ENCODE data around the gene GPC5.
"Not testable (repeated sequence)": the region's sequence is repeated elsewhere in the genome, so short reads cannot be mapped to it uniquely, and the experiment has no call there.

GPC5 gene

GRCh38 chr13:92480387-92480786 is 1082.0 kb downstream of the GPC5 start:
- TF ChIP-seq CTCF (IDR thresholded peaks at IDR 0.05; ENCODE audit: insufficient read depth, missing control alignments): no peak
- DNase-seq (ENCODE audit: insufficient read length, low spot score) (no peak), FAIRE-seq (no peak)

- FAIRE-seq; DNase-seq (ENCODE audit: insufficient read length, low spot score): not testable (repeated sequence)
Observed at GRCh38 chr13:92482790-92483189, 1084.4 kb downstream of the GPC5 start.

GRCh38 chr13:92483894-92484293 is 1085.5 kb downstream of the GPC5 start:
- TF ChIP-seq CTCF (IDR thresholded peaks at IDR 0.05; ENCODE audit: insufficient read depth, missing control alignments): no peak
- DNase-seq (ENCODE audit: insufficient read length, low spot score) (no peak), FAIRE-seq (no peak)

GRCh38 chr13:92487238-92487637 is 1088.8 kb downstream of the GPC5 start:
- FAIRE-seq (no peak), DNase-seq (ENCODE audit: insufficient read length, low spot score) (no peak)
- no peak for TF ChIP-seq CTCF (IDR thresholded peaks at IDR 0.05; ENCODE audit: insufficient read depth, missing control alignments)

GRCh38 chr13:92488249-92488852 is 1089.9 kb downstream of the GPC5 start:
- no peak for TF ChIP-seq CTCF (IDR thresholded peaks at IDR 0.05; ENCODE audit: insufficient read depth, missing control alignments)
- FAIRE-seq (no peak), DNase-seq (ENCODE audit: insufficient read length, low spot score) (no peak)

GRCh38 chr13:92491839-92492238 is 1093.4 kb downstream of the GPC5 start:
- FAIRE-seq (no peak), DNase-seq (ENCODE audit: insufficient read length, low spot score) (no peak)
- TF ChIP-seq CTCF (IDR thresholded peaks at IDR 0.05; ENCODE audit: insufficient read depth, missing control alignments): no peak

GRCh38 chr13:92494915-92495314 is 1096.5 kb downstream of the GPC5 start:
- TF ChIP-seq CTCF (IDR thresholded peaks at IDR 0.05; ENCODE audit: insufficient read depth, missing control alignments): no peak
- FAIRE-seq (no peak), DNase-seq (ENCODE audit: insufficient read length, low spot score) (no peak)

GRCh38 chr13:92500192-92500591 is 1101.8 kb downstream of the GPC5 start:
- TF ChIP-seq CTCF (IDR thresholded peaks at IDR 0.05; ENCODE audit: insufficient read depth, missing control alignments): no peak
- DNase-seq (ENCODE audit: insufficient read length, low spot score): no peak
- no peak for FAIRE-seq

Data from D721Med (cell line).